Activated naive CD4-positive, alpha-beta T cell treated with anti-CD3 and anti-CD28 coated beads, Interleukin-2, amount 50 U/mL, for 24 hours (primary cell): ENCODE measurements around the gene GRIA2.

Experiments used
- H3K27ac Mint-ChIP-seq: one replicate; pipeline ENCODE4 v1.8.0; 2021; ENCODE audit warnings: mild to moderate bottlenecking, mixed read lengths
- H3K27me3 Mint-ChIP-seq: one replicate; pipeline ENCODE4 v1.8.0; 2021; ENCODE audit warnings: mixed read lengths
- H3K36me3 Mint-ChIP-seq: one replicate; pipeline ENCODE4 v1.8.0; 2021; ENCODE audit warnings: mixed read lengths
- H3K4me1 Mint-ChIP-seq: one replicate; pipeline ENCODE4 v1.8.0; 2021; ENCODE audit warnings: mixed read lengths
- H3K4me3 Mint-ChIP-seq: one replicate; pipeline ENCODE4 v1.8.0; 2021; ENCODE audit warnings: mild to moderate bottlenecking, mixed read lengths
- H3K9me3 Mint-ChIP-seq: one replicate; pipeline ENCODE4 v1.8.0; 2021; ENCODE audit warnings: mixed read lengths

The GRIA2 gene

DNA sequence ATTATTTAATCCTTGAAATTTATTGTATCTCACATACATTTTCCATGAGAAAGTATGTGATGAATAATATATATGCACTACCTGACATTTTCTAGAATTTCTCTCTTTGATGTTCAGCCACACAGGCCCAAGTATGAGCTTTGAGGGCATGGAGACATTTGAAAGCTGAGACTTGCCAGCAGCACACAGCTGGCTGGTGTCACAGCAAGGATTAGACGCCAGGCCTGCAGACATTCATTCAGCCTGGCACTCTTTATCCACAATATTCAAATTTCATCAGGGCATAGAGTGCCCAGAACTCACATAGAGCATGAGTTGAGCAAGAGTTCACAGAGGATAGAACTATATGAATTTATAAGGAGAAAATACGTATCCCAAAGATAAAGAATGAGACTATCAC, 74.0 kb downstream of the GRIA2 start:
- Mint-ChIP-seq H3K27ac (no peak overlapping the region), H3K4me1 (no peaks in the 10 kb centered on the region), H3K36me3 (no peaks in the 10 kb centered on the region), H3K27me3 (no peaks in the 10 kb centered on the region), H3K9me3 (peaks cover 6% of the 10 kb centered on the region), H3K4me3 (no peak overlapping the region)

GRCh38 chr4:157300701-157301100, 80.2 kb downstream of the GRIA2 start:
- Mint-ChIP-seq H3K4me1 (no peaks in the 10 kb centered on the region), H3K27me3 (no peaks in the 10 kb centered on the region), H3K4me3 (no peak overlapping the region)

DNA sequence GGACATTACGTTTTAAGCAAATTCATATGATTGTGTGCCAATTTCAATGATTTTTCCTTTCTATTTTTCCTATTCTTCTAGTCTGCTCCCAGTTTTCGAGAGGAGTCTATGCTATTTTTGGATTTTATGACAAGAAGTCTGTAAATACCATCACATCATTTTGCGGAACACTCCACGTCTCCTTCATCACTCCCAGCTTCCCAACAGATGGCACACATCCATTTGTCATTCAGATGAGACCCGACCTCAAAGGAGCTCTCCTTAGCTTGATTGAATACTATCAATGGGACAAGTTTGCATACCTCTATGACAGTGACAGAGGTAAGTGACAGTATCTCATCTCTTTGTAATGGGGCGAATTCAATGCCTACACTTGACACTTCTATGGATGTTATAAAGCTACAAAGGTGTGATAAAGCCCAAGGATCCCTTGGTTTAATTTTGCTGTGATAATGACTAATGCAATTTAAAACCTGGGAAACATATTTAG, 83.0 kb downstream of the GRIA2 start:
- Mint-ChIP-seq H3K27me3 (no peaks in the 10 kb centered on the region), H3K4me1 (no peaks in the 10 kb centered on the region), H3K36me3 (no peaks in the 10 kb centered on the region), H3K27ac (no peak overlapping the region), H3K4me3 (no peak overlapping the region), H3K9me3 (peaks cover 14% of the 10 kb centered on the region)

More at GRCh38 chr4:157300701-157301100, 80.2 kb downstream of the GRIA2 start:
- Mint-ChIP-seq H3K36me3 (no peaks in the 10 kb centered on the region), H3K27ac (no peak overlapping the region), H3K9me3 (peaks cover 19% of the 10 kb centered on the region)

DNA sequence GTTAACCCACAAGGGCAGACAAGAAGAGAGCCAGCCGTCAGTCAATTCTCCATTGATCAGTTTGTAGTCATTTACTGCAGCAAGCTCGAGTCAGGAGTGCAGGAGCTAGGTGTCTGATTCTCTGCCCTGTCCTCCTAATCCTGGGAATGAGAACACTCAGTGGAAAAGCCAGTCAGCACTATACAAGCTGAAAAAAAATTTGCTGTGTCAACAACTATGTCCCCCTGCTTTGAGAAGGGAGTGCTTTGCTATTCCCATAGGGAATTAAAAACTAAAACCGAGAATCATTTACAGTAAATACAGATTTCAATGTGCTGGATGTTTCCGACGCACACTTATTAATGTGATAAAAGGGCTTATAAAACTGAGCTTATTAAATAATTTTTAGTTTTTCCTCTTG, 84.2 kb downstream of the GRIA2 start:
- Mint-ChIP-seq H3K36me3 (no peaks in the 10 kb centered on the region), H3K4me1 (no peaks in the 10 kb centered on the region), H3K27ac (no peak overlapping the region), H3K4me3 (no peak overlapping the region), H3K9me3 (peaks cover 14% of the 10 kb centered on the region), H3K27me3 (no peaks in the 10 kb centered on the region)

DNA sequence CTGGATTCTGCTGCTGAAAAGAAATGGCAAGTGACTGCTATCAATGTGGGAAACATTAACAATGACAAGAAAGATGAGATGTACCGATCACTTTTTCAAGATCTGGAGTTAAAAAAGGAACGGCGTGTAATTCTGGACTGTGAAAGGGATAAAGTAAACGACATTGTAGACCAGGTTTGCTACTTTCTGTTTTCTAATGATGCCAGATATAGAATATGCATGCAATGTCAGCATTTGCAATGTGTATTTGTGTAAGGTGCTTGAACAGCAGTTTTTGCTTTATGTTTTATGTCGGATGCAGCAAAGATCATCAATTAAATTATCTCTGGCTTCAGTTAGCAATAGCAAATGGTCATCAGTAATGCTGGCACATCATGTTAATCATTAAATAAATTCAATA, 92.2 kb downstream of the GRIA2 start:
- H3K4me1 Mint-ChIP-seq, result no peaks in the 10 kb centered on the region

DNA sequence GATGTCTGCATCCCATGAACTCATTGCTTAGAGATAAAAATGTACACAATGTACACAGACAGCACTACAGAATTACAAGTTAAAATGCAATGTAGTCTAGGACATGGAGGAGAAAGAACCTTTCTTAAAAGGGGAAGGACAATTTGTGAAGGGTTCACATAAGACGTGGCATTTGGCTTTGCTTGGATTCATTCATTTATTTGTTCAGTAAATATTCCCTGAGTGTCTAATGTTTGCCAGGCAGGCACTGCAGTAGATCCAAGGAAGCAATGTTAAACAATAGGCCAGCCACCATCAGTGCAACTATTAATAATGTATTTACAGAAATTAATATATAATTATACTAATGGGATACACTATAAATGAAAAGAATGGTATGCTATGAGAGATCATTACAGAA, 94.4 kb downstream of the GRIA2 start:
- H3K27ac Mint-ChIP-seq, result no peak overlapping the region
- no peak overlapping the region for H3K4me3 Mint-ChIP-seq
- H3K4me1 Mint-ChIP-seq, result no peaks in the 10 kb centered on the region
- H3K36me3 Mint-ChIP-seq, result no peaks in the 10 kb centered on the region
- H3K27me3 Mint-ChIP-seq, result no peaks in the 10 kb centered on the region
- H3K9me3 Mint-ChIP-seq, result peaks cover 5% of the 10 kb centered on the region

More for the DNA sequence above, 92.2 kb downstream of the GRIA2 start:
- Mint-ChIP-seq H3K27me3 (no peaks in the 10 kb centered on the region), H3K4me3 (no peak overlapping the region), H3K36me3 (no peaks in the 10 kb centered on the region), H3K27ac (no peak overlapping the region), H3K9me3 (no peaks in the 10 kb centered on the region)

- Mint-ChIP-seq H3K27me3 (no peaks in the 10 kb centered on the region), H3K27ac (no peak overlapping the region), H3K36me3 (no peaks in the 10 kb centered on the region), H3K9me3 (peaks cover 7% of the 10 kb centered on the region), H3K4me3 (no peak overlapping the region), H3K4me1 (no peaks in the 10 kb centered on the region)
Measured at GRCh38 chr4:157315968-157316367, 95.4 kb downstream of the GRIA2 start.

DNA sequence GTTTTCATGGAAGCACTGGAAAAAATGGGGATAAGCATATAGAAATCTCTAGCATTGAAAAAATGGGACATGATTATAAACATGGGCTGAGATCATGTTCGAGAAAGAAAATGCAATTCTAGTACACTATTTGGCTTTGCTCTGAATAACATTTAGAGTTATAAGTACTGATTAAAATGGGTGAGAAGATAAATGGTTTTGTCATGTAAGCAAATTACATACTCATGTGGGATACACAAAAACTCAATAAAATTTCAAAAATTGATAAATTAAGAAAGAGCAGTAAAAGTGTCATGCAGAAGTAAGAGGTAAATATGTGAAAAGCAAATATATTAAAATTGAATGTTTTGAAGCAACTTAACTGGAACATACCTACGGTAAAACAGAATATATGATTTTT, 99.6 kb downstream of the GRIA2 start:
- Mint-ChIP-seq H3K4me1 (no peaks in the 10 kb centered on the region), H3K9me3 (peaks cover 19% of the 10 kb centered on the region), H3K36me3 (no peaks in the 10 kb centered on the region)

GRCh38 chr4:157327666-157328065, 107.1 kb downstream of the GRIA2 start:
- Mint-ChIP-seq H3K27me3 (no peaks in the 10 kb centered on the region), H3K27ac (no peak overlapping the region), H3K4me1 (no peaks in the 10 kb centered on the region), H3K9me3 (peaks cover 16% of the 10 kb centered on the region), H3K4me3 (no peak overlapping the region), H3K36me3 (no peaks in the 10 kb centered on the region)

More for the DNA sequence above, 99.6 kb downstream of the GRIA2 start:
- H3K27me3 Mint-ChIP-seq, result no peaks in the 10 kb centered on the region
- H3K4me3 Mint-ChIP-seq, result no peak overlapping the region
- H3K27ac Mint-ChIP-seq, result no peak overlapping the region

DNA sequence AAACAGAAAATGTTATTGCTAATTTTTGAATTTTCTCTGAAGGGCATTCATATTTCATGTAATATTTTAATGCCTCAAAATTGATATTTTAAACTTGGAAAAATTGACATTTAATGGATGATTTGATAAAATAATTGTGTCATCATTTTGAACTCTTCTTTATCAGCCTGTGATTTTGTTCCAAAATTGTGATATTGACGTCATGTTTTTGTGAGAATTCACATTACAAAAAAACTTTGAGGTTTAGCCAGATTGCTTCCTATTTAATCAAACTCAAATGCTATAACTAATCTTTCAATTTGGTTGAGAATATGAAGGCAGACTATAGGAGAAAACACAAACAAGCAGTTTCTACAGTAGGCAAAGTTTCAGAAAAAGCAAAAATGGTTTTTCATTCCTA, 137.4 kb downstream of the GRIA2 start:
- Mint-ChIP-seq H3K27me3 (no peaks in the 10 kb centered on the region), H3K36me3 (no peaks in the 10 kb centered on the region), H3K4me1 (no peaks in the 10 kb centered on the region), H3K27ac (no peak overlapping the region), H3K4me3 (no peak overlapping the region), H3K9me3 (peaks cover 5% of the 10 kb centered on the region)

DNA sequence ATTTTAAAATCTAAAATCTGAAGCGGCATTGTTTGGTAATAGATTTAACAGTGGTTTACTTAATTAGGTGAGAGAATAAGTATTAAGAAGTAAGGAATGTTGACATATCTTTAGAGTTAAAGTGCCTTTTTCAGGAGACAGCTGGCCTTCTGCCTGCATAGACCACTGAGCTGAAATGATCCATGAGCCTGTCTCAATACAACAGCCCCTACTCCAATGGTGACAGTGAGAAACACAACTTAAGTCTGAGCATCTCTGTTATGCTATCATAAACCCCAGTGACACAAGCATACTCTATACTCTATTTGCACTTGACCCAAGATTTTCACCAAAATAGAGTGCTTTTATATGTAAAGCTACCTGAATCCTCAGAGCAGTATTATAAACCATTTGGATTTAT, 137.9 kb downstream of the GRIA2 start:
- H3K4me3 Mint-ChIP-seq, result no peak overlapping the region
- no peaks in the 10 kb centered on the region for H3K4me1 Mint-ChIP-seq
- H3K27ac Mint-ChIP-seq, result no peak overlapping the region
- peaks cover 5% of the 10 kb centered on the region for H3K9me3 Mint-ChIP-seq
- H3K27me3 Mint-ChIP-seq, result no peaks in the 10 kb centered on the region
- no peaks in the 10 kb centered on the region for H3K36me3 Mint-ChIP-seq

DNA sequence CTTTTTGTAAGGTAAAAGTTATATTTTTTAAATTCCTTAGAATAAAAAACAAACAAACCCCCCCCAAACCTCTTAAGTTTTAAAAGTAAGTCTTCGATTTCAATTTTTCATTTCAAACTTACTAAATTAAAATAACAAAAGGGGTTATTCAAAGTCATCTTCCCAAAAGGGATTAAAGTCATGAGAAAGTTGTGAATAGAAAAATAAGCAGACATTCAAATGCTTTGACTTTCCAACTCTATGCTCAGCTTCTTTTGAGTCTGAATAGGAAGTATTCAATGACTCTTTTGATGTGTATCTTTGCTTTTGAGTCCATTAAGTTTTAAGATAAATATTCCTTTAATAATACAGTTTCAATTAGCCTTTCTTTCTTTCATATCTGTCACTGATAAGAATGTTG, 138.3 kb downstream of the GRIA2 start:
- no peak overlapping the region for H3K4me3 Mint-ChIP-seq
- H3K27ac Mint-ChIP-seq, result no peak overlapping the region
- no peaks in the 10 kb centered on the region for H3K36me3 Mint-ChIP-seq
- H3K9me3 Mint-ChIP-seq, result peaks cover 5% of the 10 kb centered on the region
- no peaks in the 10 kb centered on the region for H3K27me3 Mint-ChIP-seq
- no peaks in the 10 kb centered on the region for H3K4me1 Mint-ChIP-seq

DNA sequence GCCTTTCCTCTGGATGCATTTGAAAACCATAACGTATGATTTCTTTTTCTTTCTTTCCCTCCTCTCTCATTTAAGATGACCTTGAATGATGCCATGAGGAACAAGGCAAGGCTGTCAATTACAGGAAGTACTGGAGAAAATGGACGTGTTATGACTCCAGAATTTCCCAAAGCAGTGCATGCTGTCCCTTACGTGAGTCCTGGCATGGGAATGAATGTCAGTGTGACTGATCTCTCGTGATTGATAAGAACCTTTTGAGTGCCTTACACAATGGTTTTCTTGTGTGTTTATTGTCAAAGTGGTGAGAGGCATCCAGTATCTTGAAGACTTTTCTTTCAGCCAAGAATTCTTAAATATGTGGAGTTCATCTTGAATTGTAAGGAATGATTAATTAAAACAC, 142.8 kb downstream of the GRIA2 start:
- Mint-ChIP-seq H3K4me3 (no peak overlapping the region), H3K27me3 (no peaks in the 10 kb centered on the region), H3K9me3 (peaks cover 5% of the 10 kb centered on the region), H3K4me1 (no peaks in the 10 kb centered on the region), H3K36me3 (no peaks in the 10 kb centered on the region), H3K27ac (no peak overlapping the region)

DNA sequence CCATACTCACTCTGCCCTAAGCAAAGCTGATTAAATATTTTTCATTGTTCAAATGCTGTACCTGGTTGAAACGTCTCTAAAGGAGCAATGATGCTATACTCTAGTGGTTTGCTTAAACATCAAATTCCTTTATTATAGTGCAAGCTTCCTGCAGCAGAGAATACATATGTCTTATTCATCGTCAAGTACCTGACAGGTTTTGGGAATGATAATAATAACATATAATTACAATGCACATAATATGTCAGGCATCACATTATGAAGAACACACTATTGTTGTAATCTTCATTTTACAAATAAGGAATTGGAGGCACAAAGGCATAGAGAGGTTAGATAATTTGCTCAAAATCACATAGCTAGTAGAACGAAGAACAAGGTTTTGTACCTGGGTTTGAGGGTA, 151.6 kb downstream of the GRIA2 start:
- H3K4me3 Mint-ChIP-seq, result no peak overlapping the region

DNA sequence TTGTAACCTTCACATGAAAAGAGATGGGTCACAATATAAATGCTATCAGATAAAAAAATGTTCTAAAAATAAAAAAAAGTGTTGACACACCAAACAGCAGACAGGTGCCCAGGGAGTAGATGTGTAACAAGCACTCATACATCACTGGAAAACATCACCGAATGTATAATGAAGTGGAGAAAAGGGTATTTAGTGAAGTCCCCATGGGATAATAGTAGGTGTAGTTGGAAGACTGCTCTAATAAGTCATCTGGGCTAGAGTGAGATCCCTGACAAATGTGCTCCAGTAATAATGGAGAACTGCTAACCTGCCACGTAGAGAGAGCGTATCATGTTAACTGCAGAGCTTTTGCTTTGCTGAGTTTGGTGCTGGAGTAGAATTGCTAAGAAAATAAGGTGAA, 152.0 kb downstream of the GRIA2 start:
- Mint-ChIP-seq H3K4me3 (no peak overlapping the region), H3K27ac (no peak overlapping the region), H3K36me3 (no peaks in the 10 kb centered on the region), H3K27me3 (no peaks in the 10 kb centered on the region), H3K9me3 (no peaks in the 10 kb centered on the region), H3K4me1 (no peaks in the 10 kb centered on the region)

More for the DNA sequence above, 151.6 kb downstream of the GRIA2 start:
- Mint-ChIP-seq H3K9me3 (no peaks in the 10 kb centered on the region), H3K4me1 (no peaks in the 10 kb centered on the region), H3K27ac (no peak overlapping the region), H3K27me3 (no peaks in the 10 kb centered on the region), H3K36me3 (no peaks in the 10 kb centered on the region)

GRCh38 chr4:157389741-157390140, 169.2 kb downstream of the GRIA2 start:
- no peaks in the 10 kb centered on the region for H3K36me3 Mint-ChIP-seq
- no peaks in the 10 kb centered on the region for H3K4me1 Mint-ChIP-seq
- no peak overlapping the region for H3K4me3 Mint-ChIP-seq
- no peaks in the 10 kb centered on the region for H3K27me3 Mint-ChIP-seq
- peaks cover 10% of the 10 kb centered on the region for H3K9me3 Mint-ChIP-seq
- H3K27ac Mint-ChIP-seq, result no peak overlapping the region

GRCh38 chr4:157405070-157405469, 184.5 kb downstream of the GRIA2 start:
- no peaks in the 10 kb centered on the region for H3K4me1 Mint-ChIP-seq
- H3K27ac Mint-ChIP-seq, result no peak overlapping the region
- H3K4me3 Mint-ChIP-seq, result no peak overlapping the region
- H3K9me3 Mint-ChIP-seq, result peaks cover 7% of the 10 kb centered on the region
- no peaks in the 10 kb centered on the region for H3K36me3 Mint-ChIP-seq
- no peaks in the 10 kb centered on the region for H3K27me3 Mint-ChIP-seq
